ENCODE measurements around the gene ENDOU.

GRCh38 chr12:47709237-47709636 lies 16.1 kb downstream of the ENDOU start:
- no peak for TF ChIP-seq CTCF (IDR thresholded peaks at IDR 0.05 in 8 of 11, conservative IDR thresholded peaks at IDR 0.05 in 3 of 11)
- no peak for TF ChIP-seq POLR2A (IDR thresholded peaks at IDR 0.05)
- TF ChIP-seq POLR2AphosphoS5 (IDR thresholded peaks at IDR 0.05): no peak
